Epithelial cell of esophagus (primary cell): ENCODE results near the gene RNASE8.
"Not testable (repeated sequence)": the region's sequence is repeated elsewhere in the genome, so short reads cannot be mapped to it uniquely, and the experiment has no call there.

ENCODE experiments used
- DNase-seq: peaks from one replicate; pipeline ENCODE4 v3.0.0; 2010; ENCODE audit warnings: low read depth
- H3K4me3 ChIP-seq: 2 replicates; pipeline ENCODE4 v1.5.1; 2011; ENCODE audit warnings: mild to moderate bottlenecking, low read length, control low read depth
- TF ChIP-seq, protein P1 (sequence below): IDR thresholded peaks from 2 replicates; pipeline ENCODE4 v1.5.1; 2011; ENCODE audit warnings: low read depth, mild to moderate bottlenecking, low read length, control low read depth, inconsistent platforms; ENCODE audit not compliant: insufficient read depth; ENCODE audit errors: missing control alignments

Gene RNASE8

DNA sequence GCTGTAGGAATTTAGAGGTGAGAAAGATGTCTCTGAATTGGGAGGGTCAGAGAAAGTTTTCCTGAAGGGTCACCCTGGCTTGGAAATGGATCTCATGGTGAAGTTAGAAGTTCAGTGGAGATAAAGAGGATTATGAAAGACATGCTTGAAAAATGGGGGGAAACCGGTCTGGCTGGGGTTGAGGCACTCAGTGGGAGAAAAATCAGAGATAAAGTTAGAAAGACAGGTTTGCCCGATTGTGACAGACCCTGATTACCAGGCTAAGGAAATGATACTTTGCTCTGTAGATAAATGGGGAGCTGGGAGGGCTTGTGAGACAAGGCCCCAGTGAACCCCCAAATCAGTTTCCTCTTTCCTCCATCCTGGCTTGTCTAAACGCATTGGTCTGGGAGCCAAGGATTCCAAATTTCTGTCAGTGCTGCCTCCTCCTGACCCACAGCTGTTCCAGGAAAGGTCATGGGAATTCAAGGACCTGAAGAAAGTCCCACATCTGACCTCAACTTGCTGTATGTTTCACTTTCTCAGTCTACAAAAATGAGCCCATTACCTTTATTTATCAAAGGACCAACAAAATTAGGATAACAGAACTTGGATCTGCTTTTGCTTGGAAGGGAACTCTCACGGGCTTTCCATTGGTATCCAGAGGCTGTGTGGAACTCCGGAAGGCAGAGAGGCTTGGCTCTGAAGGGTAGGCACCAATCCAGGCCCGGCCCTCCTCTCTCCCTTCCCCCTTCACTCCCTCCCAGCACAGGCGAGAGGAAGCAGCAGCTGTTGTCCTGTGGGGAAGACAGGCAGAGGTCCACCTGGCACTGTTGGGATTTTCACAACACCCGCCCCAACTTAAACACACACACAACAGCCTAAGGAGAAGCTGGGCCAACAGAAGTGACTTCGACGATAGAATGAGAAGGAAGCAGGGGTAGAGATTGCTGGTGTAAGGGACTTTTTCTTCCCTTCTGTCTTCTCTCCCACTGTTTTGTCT lies 18.9 kb upstream of the RNASE8 start:
- no peak for DNase-seq
- TF ChIP-seq, protein P1, sequence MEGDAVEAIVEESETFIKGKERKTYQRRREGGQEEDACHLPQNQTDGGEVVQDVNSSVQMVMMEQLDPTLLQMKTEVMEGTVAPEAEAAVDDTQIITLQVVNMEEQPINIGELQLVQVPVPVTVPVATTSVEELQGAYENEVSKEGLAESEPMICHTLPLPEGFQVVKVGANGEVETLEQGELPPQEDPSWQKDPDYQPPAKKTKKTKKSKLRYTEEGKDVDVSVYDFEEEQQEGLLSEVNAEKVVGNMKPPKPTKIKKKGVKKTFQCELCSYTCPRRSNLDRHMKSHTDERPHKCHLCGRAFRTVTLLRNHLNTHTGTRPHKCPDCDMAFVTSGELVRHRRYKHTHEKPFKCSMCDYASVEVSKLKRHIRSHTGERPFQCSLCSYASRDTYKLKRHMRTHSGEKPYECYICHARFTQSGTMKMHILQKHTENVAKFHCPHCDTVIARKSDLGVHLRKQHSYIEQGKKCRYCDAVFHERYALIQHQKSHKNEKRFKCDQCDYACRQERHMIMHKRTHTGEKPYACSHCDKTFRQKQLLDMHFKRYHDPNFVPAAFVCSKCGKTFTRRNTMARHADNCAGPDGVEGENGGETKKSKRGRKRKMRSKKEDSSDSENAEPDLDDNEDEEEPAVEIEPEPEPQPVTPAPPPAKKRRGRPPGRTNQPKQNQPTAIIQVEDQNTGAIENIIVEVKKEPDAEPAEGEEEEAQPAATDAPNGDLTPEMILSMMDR: no peak
- H3K4me3 ChIP-seq: no peak overlapping the region

DNA sequence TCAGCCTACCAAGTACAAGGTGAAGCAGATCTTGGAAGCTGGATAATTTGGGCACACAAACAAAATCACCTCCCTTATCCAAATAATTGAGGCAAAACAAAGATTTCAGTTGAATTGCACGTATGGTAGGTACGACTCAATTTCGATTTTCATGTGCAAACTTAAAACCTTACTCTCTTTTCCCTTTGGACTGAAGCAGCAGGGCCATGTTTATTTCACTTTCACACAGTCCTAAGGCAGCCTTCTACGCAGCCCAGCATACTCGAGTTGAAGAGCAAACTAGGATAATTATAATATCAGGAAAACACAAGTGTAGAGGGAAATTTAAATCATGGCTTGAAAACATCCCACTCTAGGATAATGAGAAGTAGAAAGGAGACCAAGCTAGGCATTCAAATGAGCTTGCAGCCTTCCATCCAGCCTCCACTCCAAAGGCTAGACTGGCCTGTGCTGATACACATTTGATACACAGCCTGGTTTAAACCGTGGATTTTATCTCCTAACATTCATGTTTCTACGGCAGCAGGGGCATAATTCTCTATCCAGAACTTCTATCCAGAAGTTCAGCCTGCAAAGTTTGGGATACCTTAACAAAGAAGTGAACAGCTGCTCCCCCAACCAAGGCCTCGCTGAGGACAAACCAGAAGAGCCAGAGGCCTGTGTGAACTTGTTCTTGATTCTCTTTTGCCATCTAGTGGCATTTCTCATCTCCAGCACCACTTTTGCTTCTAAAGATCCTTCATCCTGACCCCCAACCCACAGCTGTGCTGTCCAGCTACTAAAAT lies 17.8 kb upstream of the RNASE8 start:
- peak; percentile 81 for DNase-seq
- H3K4me3 ChIP-seq: no peak overlapping the region
- TF ChIP-seq, protein P1: peak; percentile 79

DNA sequence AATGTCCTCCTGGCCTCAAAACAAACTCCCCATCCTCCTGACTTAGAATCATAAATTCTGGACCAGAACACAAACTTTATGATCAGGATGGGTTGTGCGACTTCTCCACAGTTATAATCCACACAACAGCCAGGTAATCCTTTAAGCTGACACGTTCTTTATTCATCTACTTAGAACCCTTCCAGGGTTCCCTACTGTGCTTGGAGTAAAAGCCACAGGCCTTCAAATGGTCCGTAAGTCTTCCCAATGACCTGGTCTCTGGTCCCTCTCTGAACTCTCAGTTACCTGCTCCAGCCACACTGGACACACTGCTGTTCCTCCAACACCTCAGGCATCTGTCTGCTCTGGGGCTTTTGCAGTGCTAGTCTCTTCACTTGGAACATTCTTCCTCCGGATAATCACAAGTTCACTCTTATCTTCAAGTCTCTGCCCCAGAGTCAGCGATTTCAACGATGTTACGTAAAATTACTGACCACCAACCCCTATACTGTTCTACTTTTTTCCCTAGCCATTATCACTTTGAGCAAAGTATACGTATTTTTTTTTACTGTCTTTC lies 17.2 kb upstream of the RNASE8 start:
- DNase-seq: no peak
- H3K4me3 ChIP-seq: no peak overlapping the region
- TF ChIP-seq, protein P1: no peak

DNA sequence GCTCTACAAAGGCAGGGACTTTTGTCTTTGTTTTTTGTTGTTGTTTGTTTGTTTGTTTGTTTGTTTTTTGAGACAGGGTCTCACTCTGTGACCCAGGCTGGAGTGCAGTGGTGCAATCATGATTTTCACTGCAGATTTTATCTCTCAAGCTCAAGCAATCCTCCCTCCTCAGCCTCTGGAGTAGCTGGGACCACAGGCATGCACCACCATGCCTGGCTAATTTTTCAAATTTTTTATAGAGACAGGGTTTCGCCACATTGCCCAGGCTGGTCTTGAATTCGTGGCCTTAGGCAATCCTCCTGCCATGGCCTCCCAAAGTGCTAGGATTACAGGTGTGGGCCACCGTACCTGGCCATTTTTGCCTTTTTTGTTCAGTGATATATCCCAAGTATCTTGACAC lies 16.7 kb upstream of the RNASE8 start:
- H3K4me3 ChIP-seq, DNase-seq: not testable (repeated sequence)

DNA sequence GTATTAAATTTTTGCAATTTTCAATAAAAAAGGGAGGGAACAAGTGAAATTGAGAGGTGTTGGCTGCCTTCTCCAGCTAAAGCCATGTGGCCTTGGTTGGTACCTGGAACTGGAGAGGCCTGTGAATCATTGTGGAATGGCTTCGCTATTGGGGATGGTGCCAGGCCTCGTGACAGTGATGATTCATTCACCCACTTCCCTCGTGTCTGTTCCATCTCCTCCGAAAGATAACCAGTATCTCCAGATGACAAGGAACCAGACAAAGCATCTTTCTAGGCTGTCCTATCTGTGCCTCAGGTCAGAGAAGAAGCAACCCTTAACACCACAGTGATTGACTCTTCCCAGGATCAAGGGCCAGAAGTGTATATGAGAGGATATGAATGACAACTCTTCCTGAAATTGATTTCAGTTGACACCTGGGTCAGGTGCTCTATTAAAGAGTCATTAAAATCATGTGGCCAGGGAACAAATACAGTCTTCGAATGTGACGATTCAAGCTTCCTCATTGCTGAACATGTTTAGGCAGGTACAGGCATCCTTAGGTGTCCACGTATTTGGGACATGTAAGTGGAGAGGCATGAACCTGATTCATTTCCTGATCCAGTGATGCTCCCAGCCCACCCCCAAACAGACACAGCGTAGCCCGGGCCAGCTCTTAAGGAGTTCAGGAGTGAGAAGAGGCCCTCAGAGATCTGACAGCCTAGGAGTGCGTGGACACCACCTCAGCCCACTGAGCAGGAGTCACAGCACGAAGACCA lies 15.8 kb upstream of the RNASE8 start, which contains the start of gene RNASE7:
TSS of gene RNASE7 (plus strand) at position 687 of the 758 bp plus-strand sequence. CDS start 631 bp downstream, outside the sequence.
- H3K4me3 ChIP-seq: peak within 1 kb of the TSS; percentile 21
- peak; percentile 98 for DNase-seq
- TF ChIP-seq, protein P1: no peak

DNA sequence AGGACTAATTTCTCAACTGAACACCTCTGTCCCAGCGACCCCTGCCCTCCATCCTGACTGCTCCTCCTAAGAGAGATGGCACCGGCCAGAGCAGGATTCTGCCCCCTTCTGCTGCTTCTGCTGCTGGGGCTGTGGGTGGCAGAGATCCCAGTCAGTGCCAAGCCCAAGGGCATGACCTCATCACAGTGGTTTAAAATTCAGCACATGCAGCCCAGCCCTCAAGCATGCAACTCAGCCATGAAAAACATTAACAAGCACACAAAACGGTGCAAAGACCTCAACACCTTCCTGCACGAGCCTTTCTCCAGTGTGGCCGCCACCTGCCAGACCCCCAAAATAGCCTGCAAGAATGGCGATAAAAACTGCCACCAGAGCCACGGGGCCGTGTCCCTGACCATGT lies 14.7 kb upstream of the RNASE8 start:
- H3K4me3 ChIP-seq: no peak overlapping the region
- TF ChIP-seq, protein P1: no peak
- no peak for DNase-seq
